ENCODE measurements around the gene HLCS.

- TF ChIP-seq EZH2phosphoT487 (IDR thresholded peaks at IDR 0.05; ENCODE audit: borderline replicate concordance, low read depth) (no peak), CTCF (IDR thresholded peaks at IDR 0.05) (no peak), EP300 (IDR thresholded peaks at IDR 0.05; ENCODE audit: borderline replicate concordance in 1 of 2, low read depth in 1 of 2, low read length in 1 of 2) (no peak)
These were observed 168.0 kb downstream of the HLCS start for GRCh38 chr21:36798491-36798890.
